Measurements from ENCODE around the gene DCAF7.

The DCAF7 gene

GRCh38 chr17:63588797-63589196 is 38.5 kb downstream of the DCAF7 start:
- DNase-seq (ENCODE audit: low read depth in 2 of 2) = no peak

GRCh38 chr17:63589646-63590045 is 39.4 kb downstream of the DCAF7 start:
- no peak for DNase-seq (ENCODE audit: low read depth in 2 of 2)

GRCh38 chr17:63592797-63593196 is 42.5 kb downstream of the DCAF7 start:
- DNase-seq (ENCODE audit: low read depth in 2 of 2) = no peak

- no peak for DNase-seq (ENCODE audit: low read depth in 2 of 2)
Observed at GRCh38 chr17:63595132-63595531, 44.9 kb downstream of the DCAF7 start.

- no peak for DNase-seq (ENCODE audit: low read depth in 2 of 2)
Observed at GRCh38 chr17:63596856-63597586, 46.7 kb downstream of the DCAF7 start.

GRCh38 chr17:63598281-63598680 is 48.0 kb downstream of the DCAF7 start:
- DNase-seq (ENCODE audit: low read depth in 2 of 2) = no peak

- DNase-seq (ENCODE audit: low read depth in 2 of 2) = peak; percentile 52 to 54
Observed at GRCh38 chr17:63600569-63601438, 50.5 kb downstream of the DCAF7 start, which contains the start of gene TACO1. TACO1 (plus strand) TSS chr17:63600895; CDS start chr17:63601084, 189 bp downstream.

GRCh38 chr17:63601439-63602371 is 51.4 kb downstream of the DCAF7 start:
- DNase-seq (ENCODE audit: low read depth in 2 of 2) = no peak

- no peak for DNase-seq (ENCODE audit: low read depth in 2 of 2)
Observed at GRCh38 chr17:63609816-63610573, 59.7 kb downstream of the DCAF7 start.

GRCh38 chr17:63610854-63611253 is 60.6 kb downstream of the DCAF7 start:
- no peak for DNase-seq (ENCODE audit: low read depth in 2 of 2)

- DNase-seq (ENCODE audit: low read depth in 2 of 2) = no peak
Observed at GRCh38 chr17:63611354-63611753, 61.1 kb downstream of the DCAF7 start.

- no peak for DNase-seq (ENCODE audit: low read depth in 2 of 2)
Observed at GRCh38 chr17:63613663-63614062, 63.4 kb downstream of the DCAF7 start.

GRCh38 chr17:63621229-63621683 is 71.0 kb downstream of the DCAF7 start:
- DNase-seq (ENCODE audit: low read depth in 2 of 2) = no peak

- peak; percentile 100 for DNase-seq (ENCODE audit: low read depth in 2 of 2)
Observed at GRCh38 chr17:63621684-63622573, 71.7 kb downstream of the DCAF7 start, which contains the start of gene MAP3K3. MAP3K3 (plus strand) TSS chr17:63622417; CDS start chr17:63622760, 343 bp downstream.

- DNase-seq (ENCODE audit: low read depth in 2 of 2) = no peak
Observed at GRCh38 chr17:63622574-63623390, 72.5 kb downstream of the DCAF7 start.

GRCh38 chr17:63623786-63624530 is 73.7 kb downstream of the DCAF7 start:
- no peak for DNase-seq (ENCODE audit: low read depth in 2 of 2)

- no peak for DNase-seq (ENCODE audit: low read depth in 2 of 2)
Observed at GRCh38 chr17:63624531-63624880, 74.2 kb downstream of the DCAF7 start.

- no peak for DNase-seq (ENCODE audit: low read depth in 2 of 2)
Observed at GRCh38 chr17:63626551-63627180, 76.4 kb downstream of the DCAF7 start.

Measured in fibroblast of skin of left biceps (primary cell).